Measurements from ENCODE around the gene ZFP69B. TPM values are rescaled to one million over a fixed set of nuclear protein-coding genes. Genes with fewer than 3 reads are reported as not detected.

ZFP69B gene
- total and polyA plus RNA-seq, 2 donors (not counting 1 experiment from before 2014, with no cell fraction given) = 1.0 to 10.8 TPM

- H3K4me3 Mint-ChIP-seq = peak within 1 kb of the TSS; percentile 93
- peak within 1 kb of the TSS; percentile 68 to 94 (median 88) for H3K4me3 ChIP-seq (ENCODE audit: control extremely low read depth in 1 of 5, extremely low read depth in 1 of 5, insufficient read depth in 1 of 5, low read depth in 2 of 5, low read length in 4 of 5)
- peak; percentile 83 for DNase-seq
- H3K4me1 ChIP-seq (ENCODE audit: control insufficient read depth in 2 of 2, insufficient read depth in 2 of 2, low read length in 2 of 2) = peaks cover 6 to 16% of the 10 kb centered on the region in 2 donors
- peaks cover 0 to 34% (median 8%) of the 10 kb centered on the region in 3 donors for H3K9me3 ChIP-seq (ENCODE audit: control extremely low read depth in 1 of 3, control insufficient read depth in 2 of 3, insufficient read depth in 1 of 3, low read length in 2 of 3)
- H2AFZ ChIP-seq (ENCODE audit: insufficient read depth, low read depth, low read length, poor library complexity, severe bottlenecking) = peak within 1 kb of the TSS; percentile 95
- peaks cover 20% of the 10 kb centered on the region for H3K4me1 Mint-ChIP-seq
- H3K9me3 Mint-ChIP-seq (ENCODE audit: insufficient read depth) = peaks cover 7% of the 10 kb centered on the region
- WGBS (ENCODE audit: insufficient coverage) = 1% methylated on average over 76 of the region's 76 CpGs
- TF ChIP-seq CTCF (IDR thresholded peaks at IDR 0.05) (no peak), EZH2 (IDR thresholded peaks at IDR 0.05; ENCODE audit: borderline replicate concordance, insufficient read depth, low read depth, low read length, poor library complexity, severe bottlenecking) (no peak)
- peak; percentile 98 for ATAC-seq (ENCODE audit: low read depth)
- H3K79me2 ChIP-seq (ENCODE audit: control insufficient read depth, insufficient read depth, low read length) = peaks cover 32% of the 10 kb centered on the region
- H3K9ac ChIP-seq (ENCODE audit: low read length) = peak within 1 kb of the TSS; percentile 83
- CTCF ChIA-PET = interaction anchor here (2.9 kb wide), 1 partner anchor 24 kb away, joined by 16 read pairs; no protein-coding TSS in a partner anchor
- H3K36me3 ChIP-seq (replicated peaks in 1 of 2; ENCODE audit: control extremely low read depth in 1 of 2, control insufficient read depth in 1 of 2, extremely low read depth in 1 of 2, insufficient read depth in 2 of 2, low read length in 1 of 2) = no peaks in the 10 kb centered on the region
- no peaks in the 10 kb centered on the region for H3K27me3 Mint-ChIP-seq
- no peaks in the 10 kb centered on the region for H3K27me3 ChIP-seq (replicated peaks in 1 of 4; ENCODE audit: control extremely low read depth in 1 of 4, control insufficient read depth in 3 of 4, insufficient read depth in 4 of 4, low read length in 3 of 4)
- POLR2A ChIA-PET = interaction anchor here (0.6 to 0.9 kb wide), 2 partner anchors 74 to 548 kb away, joined by 3 to 14 read pairs; no protein-coding TSS in a partner anchor
- H4K20me1 ChIP-seq (ENCODE audit: control insufficient read depth, insufficient read depth, low read length, poor library complexity, severe bottlenecking) = no peaks in the 10 kb centered on the region
- intact Hi-C loops (cut with micrococcal nuclease) = loop anchor here (1.0 kb wide), 2 partner anchors 23 to 31 kb away; partner anchors contain the start of genes ZFP69 and ZNF684
- peak within 1 kb of the TSS; percentile 52 to 53 for H3K27ac ChIP-seq (ENCODE audit: low read length in 2 of 2)
- H3K4me2 ChIP-seq (replicated peaks; ENCODE audit: low read depth, low read length, poor library complexity, severe bottlenecking) = peak within 1 kb of the TSS; percentile 88
- H3K27ac Mint-ChIP-seq = peak within 1 kb of the TSS; percentile 85
Measured at GRCh38 chr1:40508375-40509341, 58.4 kb downstream of the ZFP69B start, which contains the start of gene EXO5. Gene EXO5 (plus strand): TSS chr1:40508767. CDS start chr1:40514545, 5,778 bp downstream.

Other genes starting within 250 kb of the ZFP69B start
- gene TMCO2, start 202.5 kb upstream of the ZFP69B start, total RNA-seq = not detected in 2 replicates
- not detected in 2 replicates for gene TMCO2, start 202.5 kb upstream of the ZFP69B start, polyA plus RNA-seq
- 14.0 and 18.5 TPM in 2 replicates for gene ZMPSTE24, start 192.2 kb upstream of the ZFP69B start, total RNA-seq
- 3.5 and 6.4 TPM in 2 replicates for gene ZMPSTE24, start 192.2 kb upstream of the ZFP69B start, polyA plus RNA-seq
- 14.8 and 14.9 TPM in 2 replicates for gene COL9A2, start 133.2 kb upstream of the ZFP69B start, total RNA-seq
- 29.6 and 30.6 TPM in 2 replicates for gene COL9A2, start 133.2 kb upstream of the ZFP69B start, polyA plus RNA-seq
- gene SMAP2, start 76.7 kb upstream of the ZFP69B start, total RNA-seq = 300 and 305 TPM in 2 replicates
- gene SMAP2, start 76.7 kb upstream of the ZFP69B start, polyA plus RNA-seq = 267 and 275 TPM in 2 replicates
- gene ZFP69, start 26.8 kb downstream of the ZFP69B start, total RNA-seq = 7.5 TPM in 2 replicates
- 2.2 and 2.9 TPM in 2 replicates for gene ZFP69, start 26.8 kb downstream of the ZFP69B start, polyA plus RNA-seq
- 13.9 and 16.9 TPM in 2 replicates for gene EXO5, start 58.3 kb downstream of the ZFP69B start, total RNA-seq
- 5.7 and 6.6 TPM in 2 replicates for gene EXO5, start 58.3 kb downstream of the ZFP69B start, polyA plus RNA-seq
- 6.3 and 7.4 TPM in 2 replicates for gene ZNF684, start 81.2 kb downstream of the ZFP69B start, total RNA-seq
- 2.9 and 3.5 TPM in 2 replicates for gene ZNF684, start 81.2 kb downstream of the ZFP69B start, polyA plus RNA-seq
- gene RIMS3, start 215.2 kb downstream of the ZFP69B start, total RNA-seq = 5.4 and 5.9 TPM in 2 replicates
- gene RIMS3, start 215.2 kb downstream of the ZFP69B start, polyA plus RNA-seq = 0.78 and 1.1 TPM in 2 replicates
- gene NFYC, start 241.2 kb downstream of the ZFP69B start, total RNA-seq = 81.1 and 88.7 TPM in 2 replicates
- gene NFYC, start 241.2 kb downstream of the ZFP69B start, polyA plus RNA-seq = 103 and 123 TPM in 2 replicates